Measurements from ENCODE around the gene GRK3. TPM values are rescaled to one million over a fixed set of nuclear protein-coding genes. Genes with fewer than 3 reads are reported as not detected.

The GRK3 gene
- total RNA-seq, 4 donors from 2014 or later = 7.6 to 10.7 (median 8.8) TPM

- WGBS, 2 donors = 93 to 99% methylated on average over 3 of the region's 3 CpGs
- Histone ChIP-seq H3K27me3 (no peaks in the 10 kb centered on the region), H3K4me1 (peaks cover 0 to 5% of the 10 kb centered on the region in 2 donors), H3K9me3 (no peaks in the 10 kb centered on the region), H3K27ac (no peak overlapping the region), H3K4me3 (replicated peaks in 1 of 3) (no peak overlapping the region), H3K36me3 (no peaks in the 10 kb centered on the region)
- DNase-seq = no peak
- TF ChIP-seq, protein P1, sequence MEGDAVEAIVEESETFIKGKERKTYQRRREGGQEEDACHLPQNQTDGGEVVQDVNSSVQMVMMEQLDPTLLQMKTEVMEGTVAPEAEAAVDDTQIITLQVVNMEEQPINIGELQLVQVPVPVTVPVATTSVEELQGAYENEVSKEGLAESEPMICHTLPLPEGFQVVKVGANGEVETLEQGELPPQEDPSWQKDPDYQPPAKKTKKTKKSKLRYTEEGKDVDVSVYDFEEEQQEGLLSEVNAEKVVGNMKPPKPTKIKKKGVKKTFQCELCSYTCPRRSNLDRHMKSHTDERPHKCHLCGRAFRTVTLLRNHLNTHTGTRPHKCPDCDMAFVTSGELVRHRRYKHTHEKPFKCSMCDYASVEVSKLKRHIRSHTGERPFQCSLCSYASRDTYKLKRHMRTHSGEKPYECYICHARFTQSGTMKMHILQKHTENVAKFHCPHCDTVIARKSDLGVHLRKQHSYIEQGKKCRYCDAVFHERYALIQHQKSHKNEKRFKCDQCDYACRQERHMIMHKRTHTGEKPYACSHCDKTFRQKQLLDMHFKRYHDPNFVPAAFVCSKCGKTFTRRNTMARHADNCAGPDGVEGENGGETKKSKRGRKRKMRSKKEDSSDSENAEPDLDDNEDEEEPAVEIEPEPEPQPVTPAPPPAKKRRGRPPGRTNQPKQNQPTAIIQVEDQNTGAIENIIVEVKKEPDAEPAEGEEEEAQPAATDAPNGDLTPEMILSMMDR (IDR thresholded peaks at IDR 0.05) = no peak
- no peak for TF ChIP-seq POLR2A (IDR thresholded peaks at IDR 0.05)
- intact Hi-C loops (cut with DNase I) = no loop called here
Observed at GRCh38 chr22:25660336-25660735, 95.9 kb downstream of the GRK3 start.

DNA sequence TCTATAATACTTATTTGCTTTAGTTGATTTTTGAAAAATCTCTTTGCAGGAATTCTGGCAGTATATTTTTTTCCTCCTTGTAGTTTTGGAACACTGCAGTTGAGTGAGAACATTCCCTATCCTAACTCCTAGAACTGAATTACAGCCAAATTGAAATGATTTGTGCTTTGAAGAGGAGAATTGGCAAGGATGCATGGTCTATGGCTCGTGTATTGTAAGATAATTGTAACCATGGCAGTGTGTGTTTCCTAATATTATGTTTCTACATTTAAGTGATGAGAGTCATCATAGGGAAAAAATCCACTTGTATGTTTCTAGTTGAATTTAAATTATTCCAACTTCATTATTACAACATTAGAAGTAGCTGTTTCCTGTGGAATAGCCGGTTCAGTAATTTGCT lies 96.6 kb downstream of the GRK3 start:
- Histone ChIP-seq H3K27me3 (no peaks in the 10 kb centered on the region), H3K4me1 (peaks cover 0 to 5% of the 10 kb centered on the region in 2 donors), H3K4me3 (replicated peaks in 1 of 3) (no peak overlapping the region), H3K9me3 (no peaks in the 10 kb centered on the region), H3K36me3 (no peaks in the 10 kb centered on the region), H3K27ac (no peak overlapping the region)
- TF ChIP-seq, protein P1 (IDR thresholded peaks at IDR 0.05) = no peak
- no peak for TF ChIP-seq POLR2A (IDR thresholded peaks at IDR 0.05)
- intact Hi-C loops (cut with DNase I) = no loop called here
- 17 to 30% methylated on average over 2 of the region's 2 CpGs for WGBS, 2 donors
- no peak for DNase-seq

DNA sequence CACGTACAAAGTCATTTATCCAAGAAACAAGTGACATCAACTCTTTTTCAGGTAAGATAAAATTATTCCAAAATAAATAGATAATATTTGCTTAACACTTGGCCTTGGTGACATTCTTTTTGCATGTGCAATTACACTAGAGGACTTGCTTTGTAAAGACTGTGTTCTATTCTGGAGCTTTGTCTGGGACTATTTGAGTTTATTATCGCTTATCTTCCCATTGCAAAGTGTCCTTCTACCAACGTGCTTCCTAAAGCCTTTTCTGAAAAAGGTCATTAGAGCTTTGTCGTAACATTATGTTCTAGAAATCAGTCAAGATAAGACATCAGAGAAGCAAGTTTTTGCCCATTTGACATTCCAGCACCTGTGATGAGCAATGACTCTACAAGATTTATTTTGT lies 99.2 kb downstream of the GRK3 start:
- Histone ChIP-seq H3K4me3 (replicated peaks in 1 of 3) (no peak overlapping the region), H3K4me1 (peaks cover 0 to 5% of the 10 kb centered on the region in 2 donors), H3K36me3 (no peaks in the 10 kb centered on the region), H3K9me3 (no peaks in the 10 kb centered on the region), H3K27me3 (no peaks in the 10 kb centered on the region), H3K27ac (no peak overlapping the region)
- 88 to 90% methylated on average over 4 of the region's 4 CpGs for WGBS, 2 donors
- no peak for DNase-seq
- TF ChIP-seq, protein P1 (IDR thresholded peaks at IDR 0.05) = no peak
- no peak for TF ChIP-seq POLR2A (IDR thresholded peaks at IDR 0.05)
- intact Hi-C loops (cut with DNase I) = no loop called here

DNA sequence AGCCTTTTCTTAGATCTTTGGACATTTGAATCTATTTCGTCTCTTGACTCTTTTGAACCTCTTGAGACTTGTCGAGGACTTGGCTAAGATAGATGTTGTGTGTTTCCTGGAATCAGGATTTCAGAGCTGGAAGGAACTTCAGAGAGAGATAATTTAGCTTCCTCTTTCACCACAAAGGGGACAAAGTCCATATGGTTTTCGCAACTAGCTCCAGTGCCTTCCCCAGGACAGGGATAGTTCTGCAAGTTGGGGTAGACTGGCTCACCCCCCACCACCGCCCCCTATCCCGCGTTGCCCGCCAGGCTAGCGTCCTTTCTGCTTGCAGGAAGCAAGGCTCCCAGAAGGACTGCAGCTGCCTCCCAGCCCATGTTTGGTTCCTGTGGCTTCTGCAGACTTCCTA lies 101.8 kb downstream of the GRK3 start:
- H3K27ac ChIP-seq = no peak overlapping the region
- WGBS, 2 donors = 40 to 58% methylated on average over 8 of the region's 8 CpGs

GRCh38 chr22:25668437-25668836 lies 104.0 kb downstream of the GRK3 start:
- H3K36me3 ChIP-seq = no peaks in the 10 kb centered on the region
- H3K27me3 ChIP-seq = no peaks in the 10 kb centered on the region
- H3K4me3 ChIP-seq (replicated peaks in 1 of 3) = no peak overlapping the region
- no peak overlapping the region for H3K27ac ChIP-seq
- H3K4me1 ChIP-seq = no peaks in the 10 kb centered on the region
- no peak for DNase-seq
- WGBS, 2 donors = 29 to 46% methylated on average over 2 of the region's 2 CpGs
- intact Hi-C loops (cut with DNase I) = no loop called here
- no peak for TF ChIP-seq POLR2A (IDR thresholded peaks at IDR 0.05)
- TF ChIP-seq, protein P1 (IDR thresholded peaks at IDR 0.05) = no peak
- no peaks in the 10 kb centered on the region for H3K9me3 ChIP-seq

More for the DNA sequence above, 101.8 kb downstream of the GRK3 start:
- Histone ChIP-seq H3K9me3 (no peaks in the 10 kb centered on the region), H3K4me3 (replicated peaks in 1 of 3) (no peak overlapping the region), H3K4me1 (no peaks in the 10 kb centered on the region), H3K36me3 (no peaks in the 10 kb centered on the region), H3K27me3 (no peaks in the 10 kb centered on the region)
- intact Hi-C loops (cut with DNase I) = no loop called here
- no peak for TF ChIP-seq POLR2A (IDR thresholded peaks at IDR 0.05)
- TF ChIP-seq, protein P1 (IDR thresholded peaks at IDR 0.05) = no peak
- DNase-seq = peak; percentile 6 to 17

All from thyroid gland (tissue), 4 donors.